Liver (tissue), 9 donors: ENCODE results near the gene CDA. TPM values are rescaled to one million over a fixed set of nuclear protein-coding genes. Genes with fewer than 3 reads are reported as not detected.

Experiments
- DNase-seq: peaks from one replicate; pipeline ENCODE4 v3.0.0-alpha.2; 2017; ENCODE audit warnings: low spot score
- H3K27ac ChIP-seq, 2 donors: one replicate each; pipeline ENCODE4 v1.7.0; 2013; ENCODE audit warnings: inconsistent platforms in 2 of 2, low read length in 2 of 2, control low read depth in 1 of 2, low read depth in 1 of 2, mild to moderate bottlenecking in 1 of 2
- H3K27me3 ChIP-seq, 4 donors: one replicate each; pipeline versions ENCODE4 v1.6.1 to v1.7.0; 2013; ENCODE audit warnings: low read length in 3 of 4, inconsistent platforms in 1 of 4, mild to moderate bottlenecking in 1 of 4, moderate library complexity in 1 of 4; ENCODE audit not compliant: control insufficient read depth in 4 of 4, insufficient read depth in 4 of 4
- H3K36me3 ChIP-seq, 4 donors: one replicate each; pipeline versions ENCODE4 v1.6.1 to v1.7.0; 2013; ENCODE audit warnings: low read length in 3 of 4, mild to moderate bottlenecking in 3 of 4, low read depth in 1 of 4, moderate library complexity in 1 of 4; ENCODE audit not compliant: control insufficient read depth in 4 of 4, insufficient read depth in 3 of 4
- H3K4me1 ChIP-seq, 4 donors: one replicate each; pipeline versions ENCODE4 v1.6.1 to v1.7.0; 2013; ENCODE audit warnings: low read length in 3 of 4, mild to moderate bottlenecking in 3 of 4, moderate library complexity in 1 of 4; ENCODE audit not compliant: control insufficient read depth in 4 of 4, insufficient read depth in 4 of 4
- H3K4me3 ChIP-seq, 3 donors: one replicate each; pipeline versions ENCODE4 v1.6.1 to v1.7.0; 2013; ENCODE audit warnings: low read length in 3 of 3, control low read depth in 1 of 3, low read depth in 1 of 3, mild to moderate bottlenecking in 1 of 3
- H3K9ac ChIP-seq, 2 donors: one replicate each; pipeline ENCODE4 v1.7.0; 2013; ENCODE audit warnings: low read length in 2 of 2, mild to moderate bottlenecking in 2 of 2, moderate library complexity in 2 of 2, control low read depth in 1 of 2, low read depth in 1 of 2
- H3K9me3 ChIP-seq, 4 donors: one replicate each; pipeline versions ENCODE4 v1.6.1 to v1.7.0; 2013; ENCODE audit warnings: low read length in 3 of 4; ENCODE audit not compliant: control insufficient read depth in 4 of 4
- ATF3 ChIP-seq: IDR thresholded peaks from 2 replicates; pipeline ENCODE4 v1.6.1; 2016; ENCODE audit warnings: antibody characterized with exemption
- CTCF ChIP-seq: fragments of 150-350 bp; IDR thresholded peaks from 2 replicates; pipeline ENCODE4 v1.5.1; 2017; ENCODE audit warnings: improper control_type of control experiment, low read depth, low read length; ENCODE audit not compliant: missing input control
- EGR1 ChIP-seq, 2 donors: IDR thresholded peaks; 2 replicates each; pipeline ENCODE4 v1.6.1; 2016 to 2018; ENCODE audit warnings: antibody characterized with exemption in 2 of 2, low read depth in 2 of 2
- FOXA1 ChIP-seq: IDR thresholded peaks from 2 replicates; pipeline ENCODE4 v1.6.1; 2016; ENCODE audit warnings: antibody characterized with exemption
- FOXA2 ChIP-seq: IDR thresholded peaks from 2 replicates; pipeline ENCODE4 v1.6.1; 2016; ENCODE audit warnings: antibody characterized with exemption
- GABPA ChIP-seq, 2 donors: IDR thresholded peaks in 1 of 2; conservative IDR thresholded peaks in 1 of 2; 2 replicates each; pipeline ENCODE4 v1.6.1; 2016; ENCODE audit warnings: antibody characterized with exemption in 2 of 2, mild to moderate bottlenecking in 1 of 2, moderate library complexity in 1 of 2
- HNF4A ChIP-seq, 2 donors: conservative IDR thresholded peaks; 2 replicates each; pipeline ENCODE4 v1.6.1; 2016; ENCODE audit warnings: antibody characterized with exemption in 2 of 2, mild to moderate bottlenecking in 2 of 2
- HNF4G ChIP-seq: IDR thresholded peaks from 2 replicates; pipeline ENCODE4 v1.6.1; 2016; ENCODE audit warnings: antibody characterized with exemption
- JUND ChIP-seq, 2 donors: IDR thresholded peaks; 2 replicates each; pipeline ENCODE4 v1.6.1; 2016; ENCODE audit warnings: antibody characterized with exemption in 2 of 2
- MAX ChIP-seq: IDR thresholded peaks from 2 replicates; pipeline ENCODE4 v1.6.1; 2016; ENCODE audit warnings: antibody characterized with exemption
- NR2F2 ChIP-seq: IDR thresholded peaks from 2 replicates; pipeline ENCODE4 v1.6.1; 2016; ENCODE audit warnings: antibody characterized with exemption
- REST ChIP-seq: IDR thresholded peaks from 2 replicates; pipeline ENCODE4 v1.6.1; 2016; ENCODE audit warnings: antibody characterized with exemption, mild to moderate bottlenecking
- RXRA ChIP-seq, 2 donors: IDR thresholded peaks; 2 replicates each; pipeline ENCODE4 v1.6.1; 2017 to 2018; ENCODE audit warnings: antibody characterized with exemption in 2 of 2, mild to moderate bottlenecking in 1 of 2
- SP1 ChIP-seq: IDR thresholded peaks from 2 replicates; pipeline ENCODE4 v1.6.1; 2018; ENCODE audit warnings: antibody characterized with exemption, mild to moderate bottlenecking
- TAF1 ChIP-seq: conservative IDR thresholded peaks from 2 replicates; pipeline ENCODE4 v1.6.1; 2016; ENCODE audit warnings: antibody characterized with exemption, mild to moderate bottlenecking
- YY1 ChIP-seq: IDR thresholded peaks from 2 replicates; pipeline ENCODE4 v1.6.1; 2016; ENCODE audit warnings: antibody characterized with exemption, mild to moderate bottlenecking
- ZBTB33 ChIP-seq: IDR thresholded peaks from 2 replicates; pipeline ENCODE4 v1.6.1; 2016; ENCODE audit warnings: antibody characterized with exemption
- WGBS: extraction: QIAGEN DNeasy Blood & Tissue Kit; methylation state at CpG from one replicate; pipeline ENCODE4 v1.1.7; 2013; 5-methylcytosine and 5-hydroxymethylcytosine counted together
- polyA plus RNA-seq, 2 donors: library from polyadenylated mRNA; stranded (reverse) in 1 of 2; unstranded in 1 of 2; fragments of 200-250 nt in 1 of 2; fragments of >200 nt in 1 of 2; fragmentation: Nextera tagmentation in 1 of 2; extraction: Ambion mirVana in 1 of 2; gene quantifications; one replicate each; pipeline versions ENCODE4 v1.2.1 to v1.2.3, GENCODE V29; 2013 to 2015
- total RNA-seq, 2 donors: library from RNA; depleted of rRNA; stranded (reverse); fragments of >200 nt; gene quantifications; one replicate each; pipeline ENCODE4 v1.2.3, GENCODE V29; 2014
- donor health status: healthy.
- donor health status: healthy.
- donor health status: healthy.
- donor health status: healthy.
- donor health status: healthy.

Gene CDA
- total and polyA plus RNA-seq, 4 donors = 0.42 to 38.9 (median 16.9) TPM

GRCh38 chr1:20634065-20634593, 45.2 kb downstream of the CDA start:
- WGBS = under 1% methylated on average over 11 of the region's 11 CpGs
- Histone ChIP-seq H3K9ac (peak overlapping the region; percentile 62 to 83), H3K9me3 (no peaks in the 10 kb centered on the region), H3K4me3 (peak overlapping the region; percentile 56 to 96 (median 70)), H3K4me1 (peaks cover 9 to 18% (median 15%) of the 10 kb centered on the region in 4 donors), H3K36me3 (peaks cover 6 to 22% (median 15%) of the 10 kb centered on the region in 4 donors), H3K27ac (peak overlapping the region; percentile 92 to 95), H3K27me3 (no peaks in the 10 kb centered on the region)
- TF ChIP-seq CTCF (no peak), SP1 (no peak), FOXA1 (no peak), EGR1 (IDR thresholded peaks at IDR 0.05; ENCODE audit: low read depth in 2 of 2) (no peak), ZBTB33 (no peak), JUND (IDR thresholded peaks at IDR 0.05) (no peak), NR2F2 (no peak), ATF3 (no peak), RXRA (IDR thresholded peaks at IDR 0.05) (no peak), REST (no peak), TAF1 (no peak), HNF4A (conservative IDR thresholded peaks at IDR 0.05) (no peak), MAX (no peak), HNF4G (no peak), FOXA2 (no peak), GABPA (IDR thresholded peaks at IDR 0.05 in 1 of 2, conservative IDR thresholded peaks at IDR 0.05 in 1 of 2) (no peak), YY1 (no peak)
- no peak for DNase-seq
